Vagina (tissue), 2 donors: ENCODE measurements around the gene TMTC3. TPM values are rescaled to one million over a fixed set of nuclear protein-coding genes. Genes with fewer than 3 reads are reported as not detected.

Source experiments
- DNase-seq, 2 donors: peaks; one replicate each; pipeline ENCODE4 v3.0.0-alpha.2; 2017; ENCODE audit errors: extremely low spot score in 2 of 2
- H3K27ac ChIP-seq: fragments of 200-600 bp; sonication (generic); one replicate; pipeline ENCODE4 v1.5.1; 2019
- H3K27me3 ChIP-seq: fragments of 200-600 bp; sonication (generic); one replicate; pipeline ENCODE4 v1.5.1; 2019
- H3K36me3 ChIP-seq, 2 donors: fragments of 200-600 bp; sonication (generic); one replicate each; pipeline ENCODE4 v1.5.1; 2017 to 2019
- H3K4me1 ChIP-seq: fragments of 200-600 bp; sonication (generic); one replicate; pipeline ENCODE4 v1.5.1; 2019
- H3K4me3 ChIP-seq, 2 donors: fragments of 200-600 bp; sonication (generic); 1 replicate in 1 of 2; 2 replicates in 1 of 2; pipeline ENCODE4 v1.5.1; 2016 to 2019
- H3K9me3 ChIP-seq: fragments of 200-600 bp; sonication (generic); one replicate; pipeline ENCODE4 v1.5.1; 2019
- CTCF ChIP-seq, 3 experiments: fragments of 450-650 bp in 2 of 3; fragments of 200-600 bp in 1 of 3; sonication (generic) in 1 of 3; IDR thresholded peaks; one replicate each; pipeline ENCODE4 v1.5.1; 2017 to 2019; ENCODE audit warnings: antibody characterized with exemption in 3 of 3, mild to moderate bottlenecking in 2 of 3, moderate library complexity in 2 of 3
- POLR2A ChIP-seq, 2 donors: fragments of 450-650 bp; IDR thresholded peaks; one replicate each; pipeline ENCODE4 v1.6.1; 2017; ENCODE audit warnings: antibody characterized with exemption in 2 of 2, mild to moderate bottlenecking in 2 of 2, moderate library complexity in 2 of 2
- POLR2AphosphoS5 ChIP-seq, 2 donors: sonication (generic); formaldehyde crosslinking; IDR thresholded peaks; one replicate each; pipeline ENCODE4 v1.9.0; 2017; ENCODE audit warnings: antibody characterized with exemption in 2 of 2, mild to moderate bottlenecking in 2 of 2, low read depth in 1 of 2; ENCODE audit not compliant: insufficient read depth in 1 of 2
- intact Hi-C: fragments of 100-400 bp; cut with DNase I; formaldehyde crosslinking; loops from one replicate; pipeline ENCODE4 v1.15.1; 2023
- total RNA-seq: library from RNA; depleted of rRNA; stranded (reverse); fragments of >200 nt; gene quantifications from one replicate; pipeline ENCODE4 v1.2.3, GENCODE V29; 2016

Gene TMTC3
- total RNA-seq: 14.2 TPM

GRCh38 chr12:88141774-88142609 is at the start of gene TMTC3, which contains the start of gene CEP290:
Gene TMTC3, plus strand, starts transcription at chr12:88142307. Its CDS starts 6,009 bp downstream, at chr12:88148316.
Gene CEP290, minus strand, starts transcription at chr12:88142088. Its CDS starts 781 bp downstream, at chr12:88141307.
- peak; percentile 95 to 98 for TF ChIP-seq POLR2AphosphoS5 (IDR thresholded peaks at IDR 0.05; ENCODE audit: insufficient read depth in 1 of 2, low read depth in 1 of 2)
- peak in 1 of 2 donors; percentile 42 for TF ChIP-seq POLR2A (IDR thresholded peaks at IDR 0.05)
- TF ChIP-seq CTCF (IDR thresholded peaks at IDR 0.05): no peak

GRCh38 chr12:88092771-88093170 is 49.3 kb upstream of the TMTC3 start:
- TF ChIP-seq POLR2A (IDR thresholded peaks at IDR 0.05) (no peak), CTCF (IDR thresholded peaks at IDR 0.05) (no peak), POLR2AphosphoS5 (IDR thresholded peaks at IDR 0.05; ENCODE audit: insufficient read depth in 1 of 2, low read depth in 1 of 2) (no peak)
- Histone ChIP-seq H3K4me1 (no peaks in the 10 kb centered on the region), H3K9me3 (no peaks in the 10 kb centered on the region), H3K27ac (no peak overlapping the region), H3K4me3 (no peak overlapping the region), H3K36me3 (peaks cover 0 to 7% of the 10 kb centered on the region in 2 donors), H3K27me3 (no peaks in the 10 kb centered on the region)
- intact Hi-C loops: no loop called here
- DNase-seq: no peak

More at GRCh38 chr12:88141774-88142609, at the start of gene TMTC3, which contains the start of gene CEP290:
- Histone ChIP-seq H3K4me3 (peak within 1 kb of the TSS; percentile 75 to 88), H3K4me1 (peaks cover 35% of the 10 kb centered on the region), H3K36me3 (peaks cover 0 to 4% of the 10 kb centered on the region in 2 donors), H3K27ac (peak within 1 kb of the TSS; percentile 82), H3K27me3 (no peaks in the 10 kb centered on the region), H3K9me3 (no peaks in the 10 kb centered on the region)
- intact Hi-C loops: no loop called here
- DNase-seq: peak; percentile 97 to 99

GRCh38 chr12:88093573-88093972 is 48.5 kb upstream of the TMTC3 start:
- H3K36me3 ChIP-seq: peaks cover 0 to 5% of the 10 kb centered on the region in 2 donors

GRCh38 chr12:88108021-88108420 is 34.1 kb upstream of the TMTC3 start:
- H3K36me3 ChIP-seq: peaks cover 0 to 9% of the 10 kb centered on the region in 2 donors

More at GRCh38 chr12:88093573-88093972, 48.5 kb upstream of the TMTC3 start:
- H3K4me1 ChIP-seq: no peaks in the 10 kb centered on the region
- intact Hi-C loops: no loop called here
- H3K9me3 ChIP-seq: no peaks in the 10 kb centered on the region
- no peak overlapping the region for H3K4me3 ChIP-seq
- no peak for DNase-seq
- no peaks in the 10 kb centered on the region for H3K27me3 ChIP-seq
- TF ChIP-seq CTCF (IDR thresholded peaks at IDR 0.05) (no peak), POLR2AphosphoS5 (IDR thresholded peaks at IDR 0.05; ENCODE audit: insufficient read depth in 1 of 2, low read depth in 1 of 2) (no peak), POLR2A (IDR thresholded peaks at IDR 0.05) (no peak)
- H3K27ac ChIP-seq: no peak overlapping the region

More at GRCh38 chr12:88108021-88108420, 34.1 kb upstream of the TMTC3 start:
- no peak for TF ChIP-seq POLR2A (IDR thresholded peaks at IDR 0.05)
- no peak for TF ChIP-seq POLR2AphosphoS5 (IDR thresholded peaks at IDR 0.05; ENCODE audit: insufficient read depth in 1 of 2, low read depth in 1 of 2)
- TF ChIP-seq CTCF (IDR thresholded peaks at IDR 0.05): no peak
- H3K27me3 ChIP-seq: no peaks in the 10 kb centered on the region
- intact Hi-C loops: no loop called here
- no peaks in the 10 kb centered on the region for H3K9me3 ChIP-seq
- no peak for DNase-seq
- no peaks in the 10 kb centered on the region for H3K4me1 ChIP-seq
- no peak overlapping the region for H3K4me3 ChIP-seq
- H3K27ac ChIP-seq: no peak overlapping the region
